GM18520 (cell line): ENCODE measurements around the gene HDHD2.

Source experiments
- ATAC-seq: cut with Tn5 transposase; IDR thresholded peaks from one replicate; pipeline ENCODE4 v1.9.1; 2021; ENCODE audit not compliant: unreplicated experiment

The HDHD2 gene

GRCh38 chr18:47067648-47068047 lies 82.7 kb downstream of the HDHD2 start:
- no peak for ATAC-seq

- no peak for ATAC-seq
Measured at GRCh38 chr18:47063096-47063495, 87.2 kb downstream of the HDHD2 start.

- no peak for ATAC-seq
Measured at GRCh38 chr18:47062471-47062870, 87.8 kb downstream of the HDHD2 start.
